HG03066 (cell line): Measurements from ENCODE around the gene PNPLA3.
"Not testable (repeated sequence)": the region's sequence is repeated elsewhere in the genome, so short reads cannot be mapped to it uniquely, and the experiment has no call there.

Experiments
- ATAC-seq: cut with Tn5 transposase; IDR thresholded peaks from one replicate; pipeline ENCODE4 v1.9.1; 2021; ENCODE audit warnings: low read depth; ENCODE audit not compliant: unreplicated experiment

The PNPLA3 gene

DNA sequence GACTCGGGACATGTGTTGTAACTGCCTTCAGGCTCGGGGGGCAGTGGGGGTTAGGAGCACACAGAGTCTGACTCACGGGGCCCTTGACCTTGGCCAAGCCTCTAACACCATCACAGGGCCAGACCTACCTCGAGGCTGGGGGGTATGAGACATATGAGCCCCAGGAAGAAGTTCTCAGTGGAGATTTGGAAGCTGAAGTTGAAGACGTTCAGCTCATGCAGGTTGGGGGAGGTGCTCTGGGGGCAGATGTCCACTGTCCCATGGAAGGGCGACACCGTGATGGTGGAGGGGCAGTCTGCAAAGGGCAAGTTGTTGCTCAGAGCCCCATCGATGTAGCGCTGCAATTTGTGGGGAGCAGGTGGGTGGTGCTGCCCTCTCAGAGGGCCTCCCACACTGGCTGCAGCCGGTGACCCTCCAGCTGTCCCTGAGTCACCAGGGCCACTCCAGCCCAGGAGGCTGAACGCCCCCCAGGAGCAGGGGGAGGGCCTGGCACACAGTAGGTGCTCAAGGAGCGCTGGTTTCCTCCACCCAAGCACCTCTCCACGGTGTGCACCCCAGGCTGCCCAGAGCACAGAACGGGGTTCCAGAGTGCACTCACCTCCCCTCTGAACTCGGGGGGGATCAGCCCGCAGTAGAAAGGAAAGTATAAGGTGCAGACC lies 34.3 kb upstream of the PNPLA3 start:
- no peak for ATAC-seq

- ATAC-seq, result no peak
Observed at GRCh38 chr22:43889860-43890253, 33.7 kb upstream of the PNPLA3 start.

- ATAC-seq, result no peak
Observed at GRCh38 chr22:43890901-43891331, 32.7 kb upstream of the PNPLA3 start.

DNA sequence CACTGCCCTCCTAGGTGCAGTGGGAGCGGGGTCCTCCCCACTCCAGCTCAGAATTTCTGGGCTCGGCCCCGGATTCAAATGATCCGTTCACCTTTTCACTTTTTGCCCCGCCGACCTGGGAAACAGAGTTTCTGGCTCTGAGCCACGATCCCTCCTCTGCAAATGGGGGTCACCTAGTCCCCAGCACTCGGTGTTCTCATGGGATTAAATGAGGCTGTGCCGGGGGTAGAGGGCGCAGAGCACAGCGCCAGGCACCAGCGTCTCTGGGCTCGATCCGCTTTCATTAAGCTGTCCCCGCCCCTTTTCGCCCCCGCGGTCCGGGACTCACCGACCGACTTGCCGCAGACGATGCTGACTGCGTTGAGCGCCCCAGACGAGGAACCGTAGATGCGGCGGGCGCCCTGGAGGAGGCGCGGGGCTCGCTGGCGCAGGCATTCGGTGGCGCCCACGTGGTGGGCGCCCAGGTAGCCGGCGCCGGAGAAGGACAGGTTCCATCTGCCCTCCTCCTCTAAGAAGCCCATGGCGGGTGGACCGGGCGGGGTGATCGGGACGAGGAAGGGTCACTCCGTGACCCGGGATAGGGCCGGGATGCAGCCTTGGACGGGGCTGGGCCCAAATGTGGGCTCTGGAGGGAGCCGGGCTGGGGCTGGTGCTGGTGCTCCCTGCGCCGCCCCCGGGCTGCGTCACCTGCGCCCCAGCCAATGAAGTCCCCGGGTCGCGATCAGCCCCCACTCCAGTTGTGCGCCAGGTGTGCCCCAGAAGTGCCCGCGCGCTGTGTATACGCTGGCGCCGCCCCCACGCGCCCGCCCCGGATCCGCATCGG lies 32.0 kb upstream of the PNPLA3 start, which contains the start of gene PNPLA5:
TSS of gene PNPLA5 (minus strand) at position 654 of the 823 bp plus-strand sequence. CDS start at position 521, 133 bp downstream.
- no peak for ATAC-seq

DNA sequence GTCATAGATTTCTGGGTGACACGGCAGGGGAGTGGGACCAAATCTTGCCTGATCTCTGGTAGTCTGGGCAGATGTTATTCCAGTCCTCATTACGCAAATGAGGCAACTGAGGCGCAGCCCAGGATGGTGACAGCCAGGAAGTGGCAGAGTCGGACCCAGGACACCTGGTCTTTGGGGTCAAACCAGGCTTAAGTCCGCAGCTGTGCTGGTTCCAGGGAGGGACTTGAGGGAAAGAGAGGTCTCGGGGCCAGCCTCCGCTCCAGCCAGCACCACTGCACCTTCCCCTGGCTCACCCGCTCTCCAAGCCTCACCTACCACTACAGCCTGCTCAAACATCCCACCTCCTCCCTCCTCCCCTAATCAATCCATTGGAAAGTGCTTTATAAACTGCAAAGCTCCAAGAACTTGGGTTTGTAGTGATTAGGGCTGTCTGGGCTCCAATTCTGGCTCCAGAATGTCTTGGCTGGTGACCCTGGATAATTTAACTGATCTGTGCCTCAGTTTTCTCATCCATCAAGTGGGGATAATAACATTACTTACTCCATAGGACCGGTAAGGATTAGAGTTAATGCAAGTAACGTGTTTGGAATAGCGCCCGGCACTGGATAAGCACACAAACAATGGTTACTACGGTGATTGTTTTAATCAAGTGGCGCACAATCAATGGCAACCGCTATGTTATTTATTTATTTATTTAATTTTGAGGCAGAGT lies 31.3 kb upstream of the PNPLA3 start:
- ATAC-seq, result no peak

DNA sequence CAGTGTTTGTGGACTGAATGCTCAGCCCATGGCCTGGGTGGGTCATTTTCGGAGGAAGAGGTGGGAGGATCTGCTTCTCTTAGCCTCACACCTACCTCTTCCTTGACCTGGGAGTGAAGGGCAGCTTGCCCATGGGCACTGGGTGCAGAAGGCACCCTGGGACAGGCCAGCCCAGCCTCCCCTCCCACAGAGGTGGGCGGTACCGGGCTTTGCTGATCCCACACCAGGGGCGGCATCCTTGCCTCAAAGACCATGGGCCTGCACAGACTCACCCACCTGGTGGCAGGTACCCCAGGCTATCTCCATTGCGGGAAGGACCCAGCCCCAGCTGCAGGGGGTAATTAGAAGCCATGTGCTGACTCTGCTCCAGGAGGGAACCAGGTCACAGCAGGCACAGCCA lies 30.3 kb upstream of the PNPLA3 start:
- no peak for ATAC-seq

- ATAC-seq, result no peak
Observed at GRCh38 chr22:43894122-43894521, 29.5 kb upstream of the PNPLA3 start.

GRCh38 chr22:43895986-43896645 lies 27.5 kb upstream of the PNPLA3 start:
- ATAC-seq, result no peak

DNA sequence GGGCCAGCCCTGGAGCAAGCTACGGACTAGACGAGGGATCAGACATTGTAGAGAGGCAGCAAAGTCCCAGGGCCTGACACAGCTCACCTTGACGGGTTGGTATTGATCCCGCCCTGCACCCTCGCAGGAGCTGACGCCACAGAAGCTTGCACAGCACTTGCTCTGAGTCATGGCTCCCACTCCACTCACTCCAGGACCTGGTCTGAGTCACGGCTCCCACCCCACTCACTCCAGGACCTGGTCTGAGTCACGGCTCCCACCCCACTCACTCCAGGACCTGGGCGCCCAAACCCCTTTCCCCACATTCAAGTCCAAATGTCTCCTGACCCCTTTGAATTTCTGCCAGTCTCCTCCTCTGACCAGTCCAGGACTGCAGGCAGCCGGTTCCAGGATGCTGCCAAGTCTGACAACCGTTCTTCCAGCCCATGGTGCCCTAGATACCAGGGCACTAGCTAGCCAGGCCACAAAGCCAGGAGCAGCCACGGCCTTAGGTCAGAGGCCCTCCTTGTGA lies 25.8 kb upstream of the PNPLA3 start:
- no peak for ATAC-seq

- ATAC-seq, result no peak
Observed at GRCh38 chr22:43900206-43900605, 23.4 kb upstream of the PNPLA3 start.

DNA sequence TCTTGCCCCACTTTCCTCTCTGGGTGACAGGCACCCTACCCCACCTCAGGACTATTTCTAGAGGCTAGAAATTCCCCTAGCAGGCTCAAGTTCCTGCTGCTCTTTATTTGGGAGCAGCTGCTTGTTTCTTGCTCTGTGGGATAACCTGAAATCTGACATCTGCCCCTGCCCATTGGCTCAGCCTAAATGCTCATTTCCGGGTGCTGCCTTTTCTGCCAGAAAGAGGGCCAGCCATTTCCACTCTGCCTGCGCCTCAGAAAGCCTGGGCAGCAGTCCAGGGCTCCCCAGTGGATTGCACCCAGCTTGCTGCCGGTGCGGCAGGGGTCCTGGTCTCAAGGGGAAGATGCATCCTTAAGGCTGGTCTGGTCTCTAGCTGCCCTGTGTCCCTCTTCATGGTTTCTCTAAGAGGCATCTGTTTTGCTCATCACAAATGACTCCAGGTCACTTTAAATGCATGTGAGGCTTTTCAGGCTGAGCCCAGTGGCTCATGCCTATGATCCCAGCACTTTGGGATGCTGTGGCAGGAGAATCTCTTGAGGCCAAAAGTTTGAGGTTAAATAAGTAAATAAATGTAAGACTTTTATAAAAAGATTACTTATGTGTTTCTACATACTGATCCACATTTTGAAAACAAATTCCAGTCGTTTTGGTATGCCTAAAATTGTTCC lies 21.5 kb upstream of the PNPLA3 start:
- ATAC-seq, result no peak

DNA sequence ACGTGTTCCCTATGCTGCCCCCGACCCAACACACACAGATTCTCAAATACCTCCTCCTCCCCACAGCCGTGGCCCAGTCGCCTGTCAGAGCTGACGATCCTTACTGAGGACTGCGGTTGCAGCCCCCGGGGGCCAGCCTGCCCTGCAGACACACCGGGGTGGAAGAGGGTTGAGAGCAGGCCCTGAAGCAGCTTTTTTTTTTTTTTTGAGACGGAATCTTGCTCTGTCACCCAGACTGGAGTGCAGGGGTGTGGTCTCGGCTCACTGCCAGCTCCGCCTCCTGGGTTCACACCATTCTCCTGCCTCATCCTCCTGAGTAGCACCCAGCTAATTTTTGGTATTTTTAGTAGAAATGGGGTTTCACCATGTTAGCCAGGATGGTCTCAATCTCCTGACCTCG lies 20.6 kb upstream of the PNPLA3 start:
- not testable (repeated sequence) for ATAC-seq

DNA sequence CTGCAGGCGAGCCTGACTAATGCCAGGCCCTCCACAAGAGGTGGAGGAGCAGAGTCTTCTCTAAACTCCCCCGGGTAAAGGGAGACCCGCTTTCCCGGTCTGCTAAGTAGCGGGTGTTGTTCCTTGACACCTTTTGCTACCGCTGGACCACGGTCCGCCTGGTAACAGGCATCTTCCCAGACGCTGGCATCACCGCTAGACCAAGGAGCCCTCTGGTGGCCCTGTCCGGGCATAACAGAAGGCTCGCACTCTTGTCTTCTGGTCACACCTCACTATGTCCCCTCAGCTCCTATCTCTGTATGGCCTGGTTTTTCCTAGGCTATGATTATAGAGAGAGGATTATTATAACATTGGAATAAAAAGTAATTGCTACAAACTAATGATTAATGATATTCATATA lies 19.2 kb upstream of the PNPLA3 start:
- ATAC-seq, result not testable (repeated sequence)

GRCh38 chr22:43905681-43906080 lies 17.9 kb upstream of the PNPLA3 start:
- ATAC-seq, result no peak

DNA sequence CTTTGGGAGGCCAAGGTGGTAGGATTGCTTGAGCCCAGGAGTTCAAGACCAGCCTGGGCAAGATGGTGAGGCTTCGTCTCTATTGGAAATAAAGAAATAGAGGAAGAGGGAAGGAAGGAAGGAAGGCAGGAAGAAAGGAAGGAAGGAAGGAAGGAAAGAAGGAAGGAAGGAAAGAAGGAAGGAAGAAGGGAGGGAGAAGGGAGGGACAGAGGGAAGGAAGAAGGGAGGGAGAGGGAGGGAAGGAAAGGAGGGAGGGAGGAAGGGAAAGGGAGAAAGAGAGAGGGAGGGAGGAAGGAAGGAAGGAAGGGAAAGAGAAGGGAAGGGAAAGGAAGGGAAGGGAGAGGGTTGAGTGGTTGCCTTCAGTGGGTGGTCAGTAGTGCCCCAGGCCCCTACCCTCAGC lies 13.9 kb upstream of the PNPLA3 start:
- ATAC-seq, result no peak

- no peak for ATAC-seq
Observed at GRCh38 chr22:43910178-43910695, 13.4 kb upstream of the PNPLA3 start.

DNA sequence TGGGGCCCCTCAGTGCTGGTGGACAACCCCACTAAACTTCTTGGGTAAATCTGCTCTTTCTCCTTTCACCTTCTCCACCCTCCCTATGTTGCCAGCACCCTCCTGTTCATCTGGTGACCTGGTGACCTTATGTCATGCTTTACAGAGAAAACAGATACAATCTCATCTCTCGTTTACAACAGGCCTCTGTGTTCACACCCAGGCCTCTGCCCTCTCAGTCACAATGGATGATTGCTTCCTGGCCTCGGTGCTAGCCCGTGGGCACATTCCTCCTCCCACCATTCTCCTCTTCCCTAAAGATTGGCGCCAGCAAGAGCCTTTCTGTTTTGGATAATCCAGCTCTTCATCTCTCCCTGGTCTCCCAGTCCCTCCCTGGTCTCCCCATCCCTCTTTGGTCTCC lies 12.3 kb upstream of the PNPLA3 start:
- ATAC-seq, result no peak

DNA sequence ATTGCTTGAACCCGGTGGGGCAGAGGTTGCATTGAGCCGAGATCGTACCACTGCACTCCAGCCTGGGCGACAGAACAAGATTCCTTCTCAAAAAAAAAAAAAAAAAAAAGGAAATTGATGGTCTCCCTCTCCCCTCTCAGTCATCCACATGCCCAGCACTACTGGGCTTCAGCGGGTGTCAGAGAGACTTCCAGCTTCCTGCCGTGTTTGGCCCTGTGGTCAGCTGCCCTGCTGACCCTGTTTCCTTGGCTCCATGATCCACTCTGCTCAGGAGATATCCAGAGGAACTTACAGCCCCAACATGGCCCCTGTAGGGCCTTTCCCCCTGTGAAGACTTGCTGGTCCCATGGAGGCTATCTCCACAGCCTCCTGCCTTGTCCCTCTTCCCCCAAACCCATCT lies 6.1 kb upstream of the PNPLA3 start:
- no peak for ATAC-seq

DNA sequence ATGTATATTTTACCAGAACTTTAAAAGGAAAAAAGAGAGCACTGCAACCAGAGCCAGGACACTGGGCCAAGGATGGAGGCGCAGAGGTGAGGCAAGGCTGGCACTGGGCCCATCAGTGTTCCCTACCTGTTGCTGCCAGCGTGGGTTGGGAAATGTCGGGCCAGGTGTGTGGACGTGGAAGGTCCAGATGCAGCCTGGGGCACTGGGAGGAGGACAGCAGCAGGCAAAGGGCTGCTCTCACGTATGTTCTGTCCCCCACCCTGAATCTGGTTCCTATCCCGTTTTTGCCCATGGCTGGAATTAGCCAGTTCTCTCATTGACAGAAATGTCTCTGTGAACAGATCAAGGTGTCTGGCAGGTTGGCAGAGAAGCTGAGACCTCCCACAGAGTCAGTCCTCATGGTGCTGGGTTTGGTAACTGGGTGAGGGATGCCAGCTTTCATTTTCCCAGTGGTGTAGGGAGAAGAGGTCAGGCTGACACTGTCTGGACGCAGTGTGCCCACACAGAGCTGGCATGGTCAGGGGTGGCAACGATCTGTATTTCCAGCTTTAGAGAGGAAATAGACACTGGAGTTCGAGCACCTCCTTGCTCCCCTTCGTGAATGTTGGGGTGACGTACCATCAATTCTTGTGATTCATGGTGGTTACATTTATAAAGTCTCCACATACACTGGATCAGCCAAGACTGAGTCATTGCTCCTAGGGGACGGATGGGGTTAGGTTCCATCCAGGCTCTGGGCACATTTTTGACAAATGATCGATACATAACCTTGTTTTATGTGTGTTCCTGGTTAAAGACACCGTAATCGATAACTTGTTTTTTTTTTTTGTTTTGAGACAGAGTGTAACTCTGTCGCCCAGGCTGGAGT lies 4.3 kb upstream of the PNPLA3 start:
- ATAC-seq, result no peak
